ENCODE measurements around the gene NTF4.

NTF4 gene

DNA sequence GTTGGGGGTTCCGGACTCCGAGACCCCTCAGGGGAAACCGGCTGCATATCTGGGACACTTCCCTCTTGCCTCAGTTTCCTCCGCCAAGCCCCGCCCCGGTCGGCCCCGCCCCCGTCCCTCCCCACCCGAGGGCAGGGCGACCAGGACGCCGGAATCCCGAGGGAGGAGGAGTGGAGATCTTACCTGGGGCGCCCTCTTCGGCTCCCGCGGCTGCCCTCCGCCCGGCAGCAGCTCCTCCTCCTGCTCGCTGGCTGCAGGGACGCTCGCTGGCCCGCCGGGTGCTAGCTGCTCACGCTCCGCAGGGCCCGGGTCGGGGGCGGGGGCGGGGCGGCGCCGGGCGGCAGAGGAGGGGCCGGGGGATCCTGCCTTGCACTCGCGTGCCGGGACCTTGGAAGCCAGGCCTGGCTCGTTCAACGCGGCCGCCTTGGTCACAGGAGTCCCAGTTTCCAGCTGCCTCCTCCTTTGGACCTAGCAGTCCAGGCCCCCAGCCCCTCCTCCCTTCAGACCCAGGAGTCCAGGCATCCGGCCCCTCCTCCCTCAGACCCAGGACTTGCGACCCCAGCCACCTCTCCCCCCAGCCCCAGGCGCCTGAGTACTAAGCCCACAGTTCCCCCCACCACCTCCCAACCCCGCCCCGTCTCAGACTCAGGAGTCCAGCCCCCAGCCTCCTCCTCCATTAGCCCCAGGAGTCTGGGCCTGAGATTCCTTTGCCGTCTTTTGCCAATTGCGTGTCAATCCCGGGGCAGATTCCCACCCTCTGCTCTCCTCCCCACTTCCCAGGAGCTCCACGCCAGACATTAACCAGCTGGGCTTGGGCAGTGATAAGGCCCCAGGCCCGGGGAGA, at the start of gene NTF4:
TSS of gene NTF4 (minus strand) at position 51 of the 844 bp plus-strand sequence. CDS start 2,821 bp downstream, outside the sequence.
- no peak for DNase-seq

- peak; percentile 64 for DNase-seq
These were observed 49.4 kb upstream of the NTF4 start, which contains the start of gene LIN7B for GRCh38 chr19:49113762-49114629. LIN7B (plus strand) TSS chr19:49114370; CDS start chr19:49114405, 35 bp downstream.

DNA sequence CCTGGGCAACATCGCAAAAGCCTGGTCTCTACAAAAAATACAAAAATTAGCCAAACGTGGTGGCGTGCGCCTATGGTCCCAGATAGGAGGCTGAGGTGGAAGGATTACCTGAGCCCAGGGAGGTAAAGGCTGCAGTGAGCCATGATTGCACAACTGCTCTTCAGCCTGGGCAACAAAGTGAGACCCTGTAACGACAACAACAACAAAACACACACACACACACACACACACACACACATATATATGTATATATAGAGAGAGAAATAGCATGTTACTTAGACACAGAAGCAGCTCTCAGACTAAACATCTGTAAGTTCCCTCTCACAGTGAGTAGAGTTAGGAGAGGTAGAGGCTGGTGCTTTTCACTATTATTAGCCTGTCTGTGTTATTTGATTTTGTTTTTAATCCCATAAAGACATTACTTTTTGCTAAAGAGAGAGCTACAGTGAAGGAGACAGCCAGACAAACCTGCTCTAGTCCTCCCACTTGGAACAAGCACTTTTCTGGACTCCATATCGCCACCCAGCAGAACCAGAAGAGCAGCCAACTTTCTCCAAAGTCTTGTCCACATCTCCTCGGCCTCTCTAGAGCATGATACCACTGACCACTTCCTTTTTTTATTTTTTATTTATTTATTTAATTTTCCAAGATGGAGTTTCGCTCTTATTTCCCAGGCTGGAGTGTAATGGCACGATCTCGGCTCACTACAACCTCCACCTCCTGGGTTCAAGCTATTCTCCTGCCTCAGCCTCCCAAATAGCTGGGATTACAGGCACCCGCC, 46.8 kb upstream of the NTF4 start:
- DNase-seq, result no peak

DNA sequence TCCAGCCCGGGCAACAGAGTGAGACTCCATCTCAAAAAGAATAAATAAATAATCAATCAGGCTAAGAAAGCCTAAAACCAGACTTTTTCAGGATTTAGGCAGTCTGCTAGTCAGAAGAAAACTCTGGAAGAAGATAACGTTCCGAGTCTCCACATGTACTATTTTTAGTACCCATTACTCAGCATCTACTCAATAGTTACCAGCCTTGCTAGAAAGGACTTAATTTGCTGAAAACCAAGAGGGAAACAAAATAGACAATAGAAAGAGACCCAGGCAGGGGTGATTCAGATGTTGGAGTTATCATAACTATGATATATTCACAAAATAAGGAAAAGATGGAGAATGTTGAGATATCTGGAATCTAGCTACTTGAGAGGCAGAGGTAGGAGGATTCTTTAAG, 45.9 kb upstream of the NTF4 start:
- no peak for DNase-seq

- no peak for DNase-seq
These were observed 45.1 kb upstream of the NTF4 start for GRCh38 chr19:49109569-49110233.

DNA sequence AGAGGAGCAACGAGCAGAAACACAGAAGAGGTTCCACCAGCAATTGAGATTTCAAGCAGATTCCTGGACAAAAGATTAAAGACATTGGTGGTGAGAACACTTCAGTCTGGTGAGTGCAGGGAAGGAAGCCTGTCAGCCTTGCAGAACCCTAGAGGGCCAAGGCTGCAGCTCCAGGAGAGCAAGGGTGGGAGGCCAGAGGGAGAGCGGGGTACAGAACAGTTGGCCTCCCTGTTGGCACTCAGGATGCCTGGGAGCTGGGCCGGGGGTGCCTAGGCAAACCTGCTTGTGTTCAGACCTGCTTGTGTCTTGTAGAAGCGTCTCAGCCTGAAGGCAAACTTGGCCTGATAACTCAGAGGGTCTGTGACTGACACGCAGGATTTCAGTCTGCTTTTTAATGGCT, 44.4 kb upstream of the NTF4 start:
- no peak for DNase-seq

GRCh38 chr19:49107625-49108459, 43.2 kb upstream of the NTF4 start:
- DNase-seq, result no peak

DNA sequence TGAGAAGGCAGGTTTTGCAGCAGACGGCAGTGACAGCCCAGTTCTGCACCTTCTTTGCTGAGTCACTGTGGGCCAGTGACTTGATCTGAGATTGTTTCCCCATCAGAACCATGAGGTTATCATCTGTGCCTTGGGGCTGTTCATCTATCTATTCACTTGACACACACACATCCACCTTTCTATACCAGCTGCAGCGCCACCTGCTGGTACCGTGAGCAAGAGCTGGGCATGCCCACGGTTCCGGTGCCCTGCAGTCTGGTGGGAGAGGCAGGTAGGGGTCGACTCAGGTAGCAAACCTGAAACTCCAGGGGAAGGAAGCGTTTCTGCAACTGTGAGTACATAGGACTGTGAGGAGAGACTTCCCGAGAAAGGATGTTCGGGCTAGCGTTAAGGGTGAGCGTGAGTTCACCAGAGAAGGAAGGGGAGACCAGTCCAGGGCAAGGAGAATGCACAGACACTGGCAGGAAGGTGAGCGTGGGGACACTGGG, 42.1 kb upstream of the NTF4 start:
- DNase-seq, result no peak

- no peak for DNase-seq
These were observed 39.7 kb upstream of the NTF4 start for GRCh38 chr19:49104229-49104864.

DNA sequence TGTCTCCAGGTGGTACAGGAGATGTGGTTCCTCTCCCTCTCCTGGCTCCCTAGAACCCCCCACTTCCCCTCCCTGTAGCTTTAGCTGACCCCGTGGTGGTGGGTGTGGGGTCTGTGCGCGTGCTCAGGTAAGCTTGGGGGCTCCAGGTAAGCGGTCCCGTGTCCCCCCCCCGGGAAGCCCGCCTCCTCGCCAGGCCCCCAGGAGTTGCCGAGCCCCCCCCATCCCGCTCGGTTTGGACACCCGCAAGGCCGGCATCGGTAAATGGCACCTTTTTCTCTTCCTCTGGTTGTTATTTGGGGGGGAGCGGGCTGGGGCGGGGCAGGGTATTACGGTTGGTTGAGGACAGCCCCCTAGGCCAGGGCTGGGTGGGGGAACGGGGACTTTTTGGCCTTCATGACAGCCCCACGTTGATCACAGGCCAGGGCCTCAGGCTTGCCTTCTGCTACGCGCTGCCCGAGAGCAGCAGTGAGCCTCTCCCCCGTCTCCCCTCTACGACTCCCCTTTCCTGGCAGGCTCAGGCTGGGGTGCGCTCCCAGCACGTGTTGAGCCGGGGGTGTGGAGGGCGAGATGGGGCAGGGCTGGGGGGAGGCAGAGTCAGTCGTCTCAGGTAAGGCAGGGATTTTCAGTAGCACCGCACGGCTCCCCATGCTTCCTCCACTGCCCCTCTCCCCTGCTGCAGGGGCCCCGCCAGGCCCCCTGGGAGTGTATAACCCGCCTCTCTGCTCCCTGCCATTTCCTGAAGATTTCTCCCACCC, 38.9 kb upstream of the NTF4 start:
- no peak for DNase-seq

- DNase-seq, result no peak
These were observed 37.7 kb upstream of the NTF4 start for GRCh38 chr19:49102303-49102702.

- DNase-seq, result no peak
These were observed 36.5 kb upstream of the NTF4 start for GRCh38 chr19:49101160-49101559.

DNA sequence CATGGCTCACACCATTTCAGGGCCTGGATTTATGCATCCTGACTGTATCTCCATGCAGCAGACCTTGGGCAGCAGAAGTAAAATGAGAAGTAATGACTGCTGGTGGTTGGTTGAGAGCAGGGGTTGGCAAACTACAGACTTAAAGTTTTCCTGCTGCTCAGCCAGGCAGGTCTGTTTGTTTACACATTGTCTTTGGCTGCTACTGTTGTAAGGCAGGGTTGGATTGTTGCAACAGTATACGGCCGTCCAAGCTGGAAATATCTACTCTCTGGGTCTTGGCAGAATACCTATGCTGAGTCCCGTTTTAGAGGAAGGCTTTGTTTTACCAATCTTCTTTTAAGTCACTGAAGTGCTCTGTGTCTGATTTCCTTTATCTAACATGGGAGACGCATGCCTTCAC, 34.2 kb upstream of the NTF4 start:
- no peak for DNase-seq

GRCh38 chr19:49097453-49098288, 33.1 kb upstream of the NTF4 start:
- peak; percentile 30 for DNase-seq

DNA sequence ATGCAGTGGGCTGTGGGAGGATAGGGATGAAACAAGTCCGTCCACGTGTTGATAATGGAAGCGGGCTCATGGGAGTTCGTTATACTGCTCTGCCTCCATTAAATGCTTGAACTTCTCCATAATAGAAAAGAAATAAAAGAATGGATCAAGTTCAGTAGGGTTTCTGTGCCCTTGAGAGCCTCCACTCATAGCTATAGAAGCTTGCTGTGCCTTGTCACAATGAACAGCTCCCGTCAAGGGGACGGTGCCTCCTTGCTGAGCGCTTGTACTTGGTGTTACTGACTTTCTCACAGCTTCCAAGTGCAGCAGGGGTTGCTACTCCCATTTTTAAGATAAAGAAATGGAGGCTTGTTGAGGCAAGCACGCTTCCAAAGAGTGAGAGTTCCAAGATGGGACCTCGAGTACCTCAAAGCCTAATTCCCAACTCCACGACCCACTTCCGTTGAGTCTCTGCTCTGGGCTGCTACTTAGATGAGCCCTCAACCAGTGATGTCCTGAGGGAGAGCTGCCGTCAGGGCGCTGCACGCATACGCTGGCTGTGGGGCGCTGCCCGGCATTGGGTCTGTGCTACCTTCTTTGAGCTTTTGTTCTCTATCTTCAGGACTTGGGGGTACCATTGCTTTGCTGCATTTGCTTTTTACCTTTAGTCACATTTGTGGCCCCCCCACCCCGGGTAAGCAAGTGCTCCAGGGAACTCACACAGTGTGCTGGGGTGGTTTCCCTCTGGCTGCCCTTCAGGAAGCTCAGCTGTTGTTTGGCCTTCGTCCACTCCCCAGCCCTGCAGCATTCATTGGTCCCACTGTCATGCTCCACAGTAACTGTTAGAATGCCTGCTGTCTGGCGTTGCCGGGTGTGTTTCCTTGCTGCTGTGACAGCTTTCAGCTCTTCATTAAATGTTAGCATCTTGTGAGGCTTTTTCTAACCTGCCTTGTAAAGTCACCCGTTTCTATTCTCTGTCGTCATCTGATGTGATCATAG, 30.2 kb upstream of the NTF4 start:
- no peak for DNase-seq

- DNase-seq, result no peak
These were observed 28.1 kb upstream of the NTF4 start for GRCh38 chr19:49092686-49093085.

- DNase-seq, result no peak
These were observed 26.9 kb upstream of the NTF4 start for GRCh38 chr19:49091391-49092038.

All from DMS79 treated with DMSO at 0.1 percent for 48 hours (cell line).